Duodenal mucosa (tissue), 2 donors: ENCODE results near the gene GPR12.

Experiments used
- H3K27ac ChIP-seq: one replicate; pipeline ENCODE4 v1.7.0; 2013; ENCODE audit warnings: low read depth, low read length
- H3K27me3 ChIP-seq, 2 donors: one replicate each; pipeline ENCODE4 v1.7.0; 2013; ENCODE audit warnings: low read length in 2 of 2, control low read depth in 1 of 2; ENCODE audit not compliant: insufficient read depth in 2 of 2, control insufficient read depth in 1 of 2
- H3K36me3 ChIP-seq, 2 donors: one replicate each; pipeline ENCODE4 v1.7.0; 2013; ENCODE audit warnings: low read length in 2 of 2, control low read depth in 1 of 2; ENCODE audit not compliant: insufficient read depth in 2 of 2, control insufficient read depth in 1 of 2
- H3K4me1 ChIP-seq, 2 donors: one replicate each; pipeline ENCODE4 v1.7.0; 2013; ENCODE audit warnings: low read length in 2 of 2, control low read depth in 1 of 2; ENCODE audit not compliant: insufficient read depth in 2 of 2, control insufficient read depth in 1 of 2
- H3K4me3 ChIP-seq, 2 donors: one replicate each; pipeline ENCODE4 v1.7.0; 2013; ENCODE audit warnings: low read length in 2 of 2, low read depth in 1 of 2
- H3K9ac ChIP-seq, 2 donors: one replicate each; pipeline ENCODE4 v1.7.0; 2013; ENCODE audit warnings: low read length in 2 of 2, low read depth in 1 of 2
- H3K9me3 ChIP-seq, 2 donors: one replicate each; pipeline ENCODE4 v1.7.0; 2013; ENCODE audit warnings: low read length in 2 of 2, control low read depth in 1 of 2; ENCODE audit not compliant: control insufficient read depth in 1 of 2

Gene GPR12

GRCh38 chr13:26706381-26706780 is 54.2 kb downstream of the GPR12 start:
- no peaks in the 10 kb centered on the region for H3K27me3 ChIP-seq
- H3K27ac ChIP-seq = no peak overlapping the region
- no peak overlapping the region for H3K9ac ChIP-seq
- H3K9me3 ChIP-seq = no peaks in the 10 kb centered on the region
- H3K4me3 ChIP-seq = no peak overlapping the region
- no peaks in the 10 kb centered on the region for H3K36me3 ChIP-seq
- no peaks in the 10 kb centered on the region for H3K4me1 ChIP-seq

GRCh38 chr13:26705536-26705935 is 55.0 kb downstream of the GPR12 start:
- Histone ChIP-seq H3K9ac (no peak overlapping the region), H3K27ac (no peak overlapping the region), H3K4me1 (no peaks in the 10 kb centered on the region), H3K4me3 (no peak overlapping the region), H3K27me3 (no peaks in the 10 kb centered on the region), H3K9me3 (no peaks in the 10 kb centered on the region), H3K36me3 (no peaks in the 10 kb centered on the region)
